GM12878 (cell line): ENCODE results near the gene ARRB2. TPM values are rescaled to one million over a fixed set of nuclear protein-coding genes. Genes with fewer than 3 reads are reported as not detected.
A peak's percentile ranks its signal among the peaks of the same experiment; 100 is the strongest.

Experiments used
- ATAC-seq: fragments of 200-7000 bp; cut with Tn5 transposase; 3 replicates; pipeline ENCODE4 v1.9.1; 2020; ENCODE audit warnings: mild to moderate bottlenecking, moderate library complexity
- BruUV-seq: library from RNA; stranded (reverse); fragments of 400-500 nt; replicated peaks from 2 replicates; lab custom pipeline; 2021; lab: Mats Ljungman, UMichigan
- CTCF ChIA-PET: fragments of 300-600 bp; sonication (Branson Sonifier 250); formaldehyde crosslinking; extraction: SDS; loops from one replicate; lab custom pipeline; 2021; ENCODE audit warnings: inconsistent platforms; lab: Yijun Ruan, JAX
- POLR2A ChIA-PET: fragments of 350-600 bp; formaldehyde crosslinking; extraction: SDS; loops from one replicate; lab custom pipeline; 2021; ENCODE audit warnings: inconsistent platforms; lab: Charles Lee
- RAD21 ChIA-PET: fragments of 300-600 bp; sonication (Branson Sonifier 250); formaldehyde crosslinking; loops from one replicate; lab custom pipeline; 2023; ENCODE audit warnings: antibody characterized with exemption; ENCODE audit not compliant: unreplicated experiment; lab: Charles Lee
- SMC1A ChIA-PET: fragments of 300-600 bp; sonication (Branson Sonifier 250); formaldehyde crosslinking; loops from one replicate; lab custom pipeline; 2023; ENCODE audit not compliant: unreplicated experiment, uncharacterized antibody; lab: Charles Lee
- DNase-seq: peaks from one replicate; pipeline ENCODE4 v3.0.0-alpha.2; 2011; ENCODE audit warnings: low read depth, low spot score
- FAIRE-seq: peaks from 3 replicates; lab custom pipeline; 2011; peaks lifted over from hg19 to GRCh38; lab: Jason Lieb, UNC
- H2AFZ ChIP-seq: 2 replicates; pipeline ENCODE4 v1.6.0; 2011; ENCODE audit warnings: low read depth, low read length, control low read depth; ENCODE audit not compliant: control insufficient read depth
- H3K27ac ChIP-seq: 2 replicates; pipeline ENCODE4 v1.5.1; 2011; ENCODE audit warnings: control low read depth; ENCODE audit not compliant: control insufficient read depth, insufficient read depth
- H3K27me3 ChIP-seq, 2 experiments: replicated peaks in 1 of 2; 2 replicates each; pipeline versions ENCODE4 v1.6.0 to v1.6.1; 2011; ENCODE audit warnings: low read length in 1 of 2; ENCODE audit not compliant: control insufficient read depth in 2 of 2, insufficient read depth in 2 of 2
- H3K36me3 ChIP-seq, 2 experiments: 2 replicates each; pipeline ENCODE4 v1.5.1; 2011; ENCODE audit warnings: low read length in 1 of 2; ENCODE audit not compliant: control insufficient read depth in 2 of 2, insufficient read depth in 2 of 2
- H3K4me1 ChIP-seq: 2 replicates; pipeline ENCODE4 v1.6.1; 2011; ENCODE audit warnings: mild to moderate bottlenecking, low read length, moderate library complexity, mixed read lengths; ENCODE audit not compliant: control insufficient read depth, insufficient read depth
- H3K4me2 ChIP-seq: 2 replicates; pipeline ENCODE4 v1.6.0; 2011; ENCODE audit warnings: control low read depth; ENCODE audit not compliant: control insufficient read depth, insufficient read depth
- H3K4me3 ChIP-seq: fragments of 200-600 bp; sonication (generic); 2 replicates; pipeline ENCODE4 v1.5.1; 2016
- H3K79me2 ChIP-seq: 2 replicates; pipeline ENCODE4 v1.6.0; 2011; ENCODE audit warnings: low read length; ENCODE audit not compliant: control insufficient read depth, insufficient read depth
- H3K9ac ChIP-seq: 2 replicates; pipeline ENCODE4 v1.8.0; 2011; ENCODE audit warnings: low read length, control low read depth, mixed read lengths; ENCODE audit not compliant: control insufficient read depth, insufficient read depth
- H3K9me3 ChIP-seq: replicated peaks from 3 replicates; pipeline ENCODE4 v1.5.1; 2011; ENCODE audit warnings: mild to moderate bottlenecking, low read length; ENCODE audit not compliant: control insufficient read depth, insufficient read depth
- H4K20me1 ChIP-seq: 2 replicates; pipeline ENCODE4 v1.6.0; 2011; ENCODE audit not compliant: control insufficient read depth, insufficient read depth
- CBFB ChIP-seq: IDR thresholded peaks from 2 replicates; pipeline ENCODE4 v1.6.1; 2016; ENCODE audit warnings: antibody characterized with exemption, low read depth
- EZH2 ChIP-seq: IDR thresholded peaks from 2 replicates; pipeline ENCODE4 v1.6.1; 2012; ENCODE audit warnings: low read depth, mild to moderate bottlenecking, control low read depth, inconsistent platforms, low read length, borderline replicate concordance; ENCODE audit not compliant: control insufficient read depth
- HDGF ChIP-seq: fragments of 450-650 bp; IDR thresholded peaks from 2 replicates; pipeline ENCODE4 v1.6.1; 2016; ENCODE audit warnings: antibody characterized with exemption
- POLR2A ChIP-seq: IDR thresholded peaks from 2 replicates; pipeline ENCODE4 v1.6.1; 2011; ENCODE audit warnings: low read depth, mild to moderate bottlenecking, low read length
- PRDM15 ChIP-seq: fragments of 450-650 bp; formaldehyde crosslinking; IDR thresholded peaks from 2 replicates; pipeline ENCODE4 v1.4.0; 2020; ENCODE audit warnings: mild to moderate bottlenecking, moderate library complexity
- RAD51 ChIP-seq: fragments of 450-650 bp; IDR thresholded peaks from 2 replicates; pipeline ENCODE4 v1.6.1; 2016; ENCODE audit warnings: moderate library complexity, mild to moderate bottlenecking, inconsistent platforms
- RUNX3 ChIP-seq: IDR thresholded peaks from 2 replicates; pipeline ENCODE4 v1.6.1; 2012; ENCODE audit warnings: low read length, inconsistent platforms
- TCF12 ChIP-seq: IDR thresholded peaks from 2 replicates; pipeline ENCODE4 v1.6.1; 2011; ENCODE audit warnings: low read depth, mild to moderate bottlenecking, low read length
- TCF7 ChIP-seq: IDR thresholded peaks from 2 replicates; pipeline ENCODE4 v1.6.1; 2014; ENCODE audit warnings: antibody characterized with exemption, borderline replicate concordance
- YBX1 ChIP-seq: fragments of 450-650 bp; IDR thresholded peaks from 2 replicates; pipeline ENCODE4 v1.6.1; 2016; ENCODE audit warnings: antibody characterized with exemption
- WGBS: methylation state at CpG from one replicate; pipeline ENCODE4 v1.1.6; 2016; ENCODE audit warnings: low lambda C conversion rate; ENCODE audit not compliant: insufficient replicate concordance, insufficient coverage; ENCODE audit errors: missing lambda C conversion rate; 5-methylcytosine and 5-hydroxymethylcytosine counted together
- in situ Hi-C: fragments of 300-500 bp; cut with MboI; formaldehyde crosslinking; loops from 9 replicates; pipeline ENCODE4 v1.14.3; 2018; ENCODE audit warnings: mixed read lengths
- intact Hi-C: fragments of 100-400 bp; cut with micrococcal nuclease; formaldehyde crosslinking; loops from one replicate; pipeline ENCODE4 v1.14.2; 2022; ENCODE audit not compliant: unreplicated experiment
- polyA plus RNA-seq, 11 experiments: library from polyadenylated mRNA; depleted of rRNA in 4 of 11; unstranded in 6 of 11; stranded (reverse) in 5 of 11; fragments of >200 nt; fragmentation: Nextera tagmentation in 4 of 11; fragmentation: Illumina TruSeq in 1 of 11; extraction: Ambion mirVana in 4 of 11; extraction: Trizol in 1 of 11; gene quantifications; 1 replicate in 1 of 11; 2 replicates in 10 of 11; pipeline versions ENCODE4 v1.2.1 to v1.2.3, GENCODE V29; 2011 to 2016; ENCODE audit warnings: inconsistent platforms in 2 of 11, missing spikeins in 2 of 11, low read depth in 1 of 11
- total RNA-seq, 4 experiments: library from RNA; depleted of rRNA in 3 of 4; stranded (reverse); fragments of >200 nt in 3 of 4; fragmentation: Illumina TruSeq in 1 of 4; extraction: Trizol in 1 of 4; gene quantifications; 2 replicates each; pipeline versions ENCODE4 v1.2.1 to v1.2.3, GENCODE V29; 2013 to 2021
- TF ChIP-seq, protein P1 (sequence below): IDR thresholded peaks from 2 replicates; pipeline ENCODE4 v1.6.1; 2012; ENCODE audit warnings: low read length, inconsistent platforms

The ARRB2 gene
- total and polyA plus RNA-seq, 10 of the 15 experiments (the other 5 are each of a cell fraction or from before 2014, with no cell fraction given), result 6.5 to 75.2 (median 43.1) TPM

- TF ChIP-seq YBX1 (no peak), POLR2A (peak; percentile 20; the same call in 1 of the 2 replicates), RUNX3 (peak; percentile 31; the same call in 1 of the 2 replicates)
- TF ChIP-seq, all 136 proteins: peak for 2
- Histone ChIP-seq H3K9ac (peak overlapping the region; percentile 40; the same call in 1 of the 2 replicates), H3K79me2 (peaks cover 19% of the 10 kb centered on the region), H3K4me2 (peak overlapping the region; percentile 68), H3K36me3 (peaks cover 8 to 12% of the 10 kb centered on the region in 2 experiments; a peak in 3 of 4 replicates), H3K4me3 (no peak overlapping the region), H3K27me3 (no peaks in the 10 kb centered on the region), H2AFZ (peak overlapping the region; percentile 37), H3K9me3 (no peaks in the 10 kb centered on the region), H4K20me1 (no peaks in the 10 kb centered on the region), H3K27ac (peak overlapping the region; percentile 56), H3K4me1 (peaks cover 25% of the 10 kb centered on the region)
- DNase-seq, result no peak
- BruUV-seq, result TSS peak; percentile 47
- FAIRE-seq, result no peak
- ChIA-PET SMC1A (no interaction called here), CTCF (interaction anchor here (0.6 to 1.2 kb wide), 3 partner anchors 14 to 109 kb away, joined by 3 to 4 read pairs (median 3); no protein-coding TSS in a partner anchor), RAD21 (no interaction called here), POLR2A (interaction anchor here (0.6 to 1.0 kb wide), 2 partner anchors 32 to 161 kb away, joined by 3 read pairs; no protein-coding TSS in a partner anchor)
- in situ Hi-C loops, result no loop called here
- intact Hi-C loops, result no loop called here
- no peak for ATAC-seq
- WGBS, result 49% methylated on average over 11 of the region's 11 CpGs
Observed at GRCh38 chr17:4715063-4715744, 4.8 kb downstream of the ARRB2 start.

DNA sequence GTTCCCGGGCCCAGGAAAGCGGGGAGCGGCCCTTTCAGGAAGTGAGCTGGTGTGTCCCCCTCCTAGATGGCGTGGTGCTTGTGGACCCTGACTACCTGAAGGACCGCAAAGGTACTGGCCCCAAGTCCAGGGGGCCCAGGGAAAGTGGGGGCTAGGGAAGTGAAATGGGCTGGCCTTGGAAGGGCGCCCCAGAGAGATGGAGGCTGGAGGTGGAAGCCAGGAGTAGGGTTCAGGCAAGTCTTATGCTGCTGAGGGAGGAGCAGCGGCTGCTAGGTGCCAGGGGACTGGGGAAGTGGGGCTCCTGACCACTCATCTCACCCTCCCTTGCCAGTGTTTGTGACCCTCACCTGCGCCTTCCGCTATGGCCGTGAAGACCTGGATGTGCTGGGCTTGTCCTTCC, 5.6 kb downstream of the ARRB2 start:
- ChIA-PET CTCF (interaction anchor here (1.2 kb wide), 1 partner anchor 15 kb away, joined by 3 read pairs; no protein-coding TSS in a partner anchor), RAD21 (no interaction called here), POLR2A (interaction anchor here (0.6 kb wide), 1 partner anchor 32 kb away, joined by 3 read pairs; no protein-coding TSS in a partner anchor), SMC1A (no interaction called here)
- DNase-seq (no peak), ATAC-seq (no peak), FAIRE-seq (no peak)
- BruUV-seq, result no TSS peak
- no peaks in the 10 kb centered on the region for H3K27me3 ChIP-seq
- H3K27ac ChIP-seq, result no peak overlapping the region
- 99% methylated on average over 7 of the region's 10 CpGs for WGBS
- H3K9ac ChIP-seq, result no peak overlapping the region
- peaks cover 24% of the 10 kb centered on the region for H3K4me1 ChIP-seq
- no peak overlapping the region for H2AFZ ChIP-seq
- no peaks in the 10 kb centered on the region for H3K9me3 ChIP-seq
- no peak overlapping the region for H3K4me3 ChIP-seq
- H3K79me2 ChIP-seq, result peaks cover 15% of the 10 kb centered on the region
- intact Hi-C loops, result no loop called here
- no peak overlapping the region for H3K4me2 ChIP-seq
- in situ Hi-C loops, result no loop called here
- H3K36me3 ChIP-seq, result peaks cover 8 to 12% of the 10 kb centered on the region in 2 experiments; a peak in 3 of 4 replicates
- H4K20me1 ChIP-seq, result no peaks in the 10 kb centered on the region
- TF ChIP-seq EZH2, result no peak
- no peak for TF ChIP-seq HDGF
- no peak for TF ChIP-seq TCF12
- no peak for TF ChIP-seq CBFB
- TF ChIP-seq, protein P1, sequence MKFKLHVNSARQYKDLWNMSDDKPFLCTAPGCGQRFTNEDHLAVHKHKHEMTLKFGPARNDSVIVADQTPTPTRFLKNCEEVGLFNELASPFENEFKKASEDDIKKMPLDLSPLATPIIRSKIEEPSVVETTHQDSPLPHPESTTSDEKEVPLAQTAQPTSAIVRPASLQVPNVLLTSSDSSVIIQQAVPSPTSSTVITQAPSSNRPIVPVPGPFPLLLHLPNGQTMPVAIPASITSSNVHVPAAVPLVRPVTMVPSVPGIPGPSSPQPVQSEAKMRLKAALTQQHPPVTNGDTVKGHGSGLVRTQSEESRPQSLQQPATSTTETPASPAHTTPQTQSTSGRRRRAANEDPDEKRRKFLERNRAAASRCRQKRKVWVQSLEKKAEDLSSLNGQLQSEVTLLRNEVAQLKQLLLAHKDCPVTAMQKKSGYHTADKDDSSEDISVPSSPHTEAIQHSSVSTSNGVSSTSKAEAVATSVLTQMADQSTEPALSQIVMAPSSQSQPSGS, result no peak
- TF ChIP-seq RAD51, result no peak
- no peak for TF ChIP-seq PRDM15
- no peak for TF ChIP-seq TCF7
